Measurements from ENCODE around the gene KCNJ1.

DNA sequence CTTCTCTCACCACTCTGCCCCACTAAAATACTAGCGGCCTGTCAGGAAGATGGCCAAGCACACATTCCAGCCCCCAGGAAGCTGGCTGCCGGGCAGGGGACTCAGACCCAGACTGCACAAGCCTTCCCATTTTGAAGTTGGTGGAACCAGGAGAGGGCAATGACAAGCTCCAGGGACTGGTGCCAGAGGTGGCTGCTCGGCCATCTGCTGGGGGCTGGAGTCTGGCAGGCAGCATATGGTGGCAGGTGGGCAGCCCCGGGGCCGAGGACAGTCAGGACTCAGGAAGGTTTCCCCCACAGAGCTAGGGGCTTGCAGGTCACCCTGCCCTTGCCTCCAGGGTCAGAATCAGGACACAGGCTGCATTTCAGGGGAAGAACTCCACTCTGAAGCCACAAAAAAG lies 46.7 kb upstream of the KCNJ1 start:
- TF ChIP-seq EP300 (IDR thresholded peaks at IDR 0.05) (no peak), POLR2A (IDR thresholded peaks at IDR 0.05) (no peak), POLR2AphosphoS5 (IDR thresholded peaks at IDR 0.05) (no peak)
- TF ChIP-seq, protein P1, sequence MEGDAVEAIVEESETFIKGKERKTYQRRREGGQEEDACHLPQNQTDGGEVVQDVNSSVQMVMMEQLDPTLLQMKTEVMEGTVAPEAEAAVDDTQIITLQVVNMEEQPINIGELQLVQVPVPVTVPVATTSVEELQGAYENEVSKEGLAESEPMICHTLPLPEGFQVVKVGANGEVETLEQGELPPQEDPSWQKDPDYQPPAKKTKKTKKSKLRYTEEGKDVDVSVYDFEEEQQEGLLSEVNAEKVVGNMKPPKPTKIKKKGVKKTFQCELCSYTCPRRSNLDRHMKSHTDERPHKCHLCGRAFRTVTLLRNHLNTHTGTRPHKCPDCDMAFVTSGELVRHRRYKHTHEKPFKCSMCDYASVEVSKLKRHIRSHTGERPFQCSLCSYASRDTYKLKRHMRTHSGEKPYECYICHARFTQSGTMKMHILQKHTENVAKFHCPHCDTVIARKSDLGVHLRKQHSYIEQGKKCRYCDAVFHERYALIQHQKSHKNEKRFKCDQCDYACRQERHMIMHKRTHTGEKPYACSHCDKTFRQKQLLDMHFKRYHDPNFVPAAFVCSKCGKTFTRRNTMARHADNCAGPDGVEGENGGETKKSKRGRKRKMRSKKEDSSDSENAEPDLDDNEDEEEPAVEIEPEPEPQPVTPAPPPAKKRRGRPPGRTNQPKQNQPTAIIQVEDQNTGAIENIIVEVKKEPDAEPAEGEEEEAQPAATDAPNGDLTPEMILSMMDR (IDR thresholded peaks at IDR 0.05): no peak

All from stomach (tissue), 4 donors.